ENCODE results near the gene CCDC172.
"Not testable (repeated sequence)": the region's sequence is repeated elsewhere in the genome, so short reads cannot be mapped to it uniquely, and the experiment has no call there.

The CCDC172 gene

GRCh38 chr10:116352125-116352524 lies 27.9 kb downstream of the CCDC172 start:
- DNase-seq: no peak

GRCh38 chr10:116353817-116354216 lies 29.6 kb downstream of the CCDC172 start:
- DNase-seq: no peak

GRCh38 chr10:116355341-116355740 lies 31.1 kb downstream of the CCDC172 start:
- no peak for DNase-seq

- DNase-seq: no peak
Measured at GRCh38 chr10:116356833-116357232, 32.6 kb downstream of the CCDC172 start.

- no peak for DNase-seq
Measured at GRCh38 chr10:116364868-116365267, 40.6 kb downstream of the CCDC172 start.

- no peak for DNase-seq
Measured at GRCh38 chr10:116371737-116372136, 47.5 kb downstream of the CCDC172 start.

GRCh38 chr10:116382290-116382689 lies 58.0 kb downstream of the CCDC172 start:
- no peak for DNase-seq

GRCh38 chr10:116385311-116385710 lies 61.1 kb downstream of the CCDC172 start:
- DNase-seq: no peak

- no peak for DNase-seq
Measured at GRCh38 chr10:116385994-116386809, 62.0 kb downstream of the CCDC172 start.

GRCh38 chr10:116393246-116393831 lies 69.1 kb downstream of the CCDC172 start:
- not testable (repeated sequence) for DNase-seq

GRCh38 chr10:116395223-116395985 lies 71.2 kb downstream of the CCDC172 start:
- no peak for DNase-seq

- no peak for DNase-seq
Measured at GRCh38 chr10:116398224-116398623, 74.0 kb downstream of the CCDC172 start.

GRCh38 chr10:116402858-116403257 lies 78.6 kb downstream of the CCDC172 start:
- DNase-seq: no peak

GRCh38 chr10:116403740-116404250 lies 79.5 kb downstream of the CCDC172 start:
- DNase-seq: no peak

- DNase-seq: no peak
Measured at GRCh38 chr10:116408719-116409118, 84.5 kb downstream of the CCDC172 start.

GRCh38 chr10:116410351-116410750 lies 86.1 kb downstream of the CCDC172 start:
- DNase-seq: no peak

- DNase-seq: no peak
Measured at GRCh38 chr10:116417821-116418220, 93.6 kb downstream of the CCDC172 start.

- DNase-seq: no peak
Measured at GRCh38 chr10:116418389-116418788, 94.1 kb downstream of the CCDC172 start.

- no peak for DNase-seq
Measured at GRCh38 chr10:116421815-116422214, 97.6 kb downstream of the CCDC172 start.

GRCh38 chr10:116427671-116428070 lies 103.4 kb downstream of the CCDC172 start, which contains the start of gene PNLIPRP3:
PNLIPRP3 (plus strand) TSS chr10:116427847; CDS start chr10:116428013, 166 bp downstream.
- no peak for DNase-seq

GRCh38 chr10:116429288-116429977 lies 105.2 kb downstream of the CCDC172 start:
- DNase-seq: no peak
